WTC11 (cell line): ENCODE measurements around the gene ADAP1.

Experiments used
- CREM ChIP-seq: sonication (generic); formaldehyde crosslinking; IDR thresholded peaks from 2 replicates; pipeline ENCODE4 v1.8.1; 2022; ENCODE audit warnings: mild to moderate bottlenecking, missing genetic modification reagents, moderate library complexity
- ELF4 ChIP-seq: sonication (generic); formaldehyde crosslinking; IDR thresholded peaks from 2 replicates; pipeline ENCODE4 v1.8.1; 2022; ENCODE audit warnings: low read depth, mild to moderate bottlenecking, moderate library complexity, missing genetic modification reagents
- ESRRA ChIP-seq: sonication (generic); formaldehyde crosslinking; IDR thresholded peaks from 2 replicates; pipeline ENCODE4 v1.8.1; 2022; ENCODE audit warnings: mild to moderate bottlenecking, missing genetic modification reagents, borderline replicate concordance
- GRHL2 ChIP-seq: fragments of 250-450 bp; sonication (Bioruptor Pico); IDR thresholded peaks from 2 replicates; pipeline ENCODE4 v1.8.0; 2022; ENCODE audit warnings: mild to moderate bottlenecking, moderate library complexity; ENCODE audit not compliant: insufficient replicate concordance, severe bottlenecking
- JUN ChIP-seq: sonication (generic); formaldehyde crosslinking; IDR thresholded peaks from 2 replicates; pipeline ENCODE4 v1.8.0; 2023; ENCODE audit warnings: mild to moderate bottlenecking, missing genetic modification reagents
- MXD4 ChIP-seq: fragments of 250-450 bp; sonication (Bioruptor Pico); IDR thresholded peaks from 2 replicates; pipeline ENCODE4 v1.8.0; 2021; ENCODE audit warnings: mild to moderate bottlenecking, moderate library complexity, borderline replicate concordance
- NR2C2 ChIP-seq: sonication (generic); formaldehyde crosslinking; IDR thresholded peaks from 2 replicates; pipeline ENCODE4 v1.8.0; 2022; ENCODE audit warnings: mild to moderate bottlenecking, missing genetic modification reagents
- TP53 ChIP-seq: sonication (generic); formaldehyde crosslinking; IDR thresholded peaks from 2 replicates; pipeline ENCODE4 v1.8.1; 2023; ENCODE audit warnings: mild to moderate bottlenecking, missing genetic modification reagents
- ZNF232 ChIP-seq: sonication (generic); formaldehyde crosslinking; IDR thresholded peaks from 2 replicates; pipeline ENCODE4 v1.8.0; 2022; ENCODE audit warnings: mild to moderate bottlenecking, missing genetic modification reagents
- TF ChIP-seq, protein P1 (sequence below): fragments of 200-600 bp; IDR thresholded peaks from 2 replicates; pipeline ENCODE4 v1.8.0; 2022; ENCODE audit warnings: antibody characterized with exemption
- TF ChIP-seq, protein P2 (sequence below): sonication (generic); formaldehyde crosslinking; IDR thresholded peaks from 2 replicates; pipeline ENCODE4 v1.8.1; 2023; ENCODE audit warnings: mild to moderate bottlenecking, missing genetic modification reagents, moderate library complexity
- TF ChIP-seq, protein P3 (sequence below): sonication (generic); formaldehyde crosslinking; IDR thresholded peaks from 2 replicates; pipeline ENCODE4 v1.8.0; 2022; ENCODE audit warnings: mild to moderate bottlenecking, missing genetic modification reagents
- TF ChIP-seq, protein P4 (sequence below): sonication (generic); formaldehyde crosslinking; IDR thresholded peaks from 2 replicates; pipeline ENCODE4 v1.8.0; 2022; ENCODE audit warnings: mild to moderate bottlenecking, missing genetic modification reagents
- TF ChIP-seq, protein P5 (sequence below): sonication (generic); formaldehyde crosslinking; IDR thresholded peaks from 2 replicates; pipeline ENCODE4 v1.8.0; 2023; ENCODE audit warnings: missing genetic modification reagents, mild to moderate bottlenecking, borderline replicate concordance

DNA sequence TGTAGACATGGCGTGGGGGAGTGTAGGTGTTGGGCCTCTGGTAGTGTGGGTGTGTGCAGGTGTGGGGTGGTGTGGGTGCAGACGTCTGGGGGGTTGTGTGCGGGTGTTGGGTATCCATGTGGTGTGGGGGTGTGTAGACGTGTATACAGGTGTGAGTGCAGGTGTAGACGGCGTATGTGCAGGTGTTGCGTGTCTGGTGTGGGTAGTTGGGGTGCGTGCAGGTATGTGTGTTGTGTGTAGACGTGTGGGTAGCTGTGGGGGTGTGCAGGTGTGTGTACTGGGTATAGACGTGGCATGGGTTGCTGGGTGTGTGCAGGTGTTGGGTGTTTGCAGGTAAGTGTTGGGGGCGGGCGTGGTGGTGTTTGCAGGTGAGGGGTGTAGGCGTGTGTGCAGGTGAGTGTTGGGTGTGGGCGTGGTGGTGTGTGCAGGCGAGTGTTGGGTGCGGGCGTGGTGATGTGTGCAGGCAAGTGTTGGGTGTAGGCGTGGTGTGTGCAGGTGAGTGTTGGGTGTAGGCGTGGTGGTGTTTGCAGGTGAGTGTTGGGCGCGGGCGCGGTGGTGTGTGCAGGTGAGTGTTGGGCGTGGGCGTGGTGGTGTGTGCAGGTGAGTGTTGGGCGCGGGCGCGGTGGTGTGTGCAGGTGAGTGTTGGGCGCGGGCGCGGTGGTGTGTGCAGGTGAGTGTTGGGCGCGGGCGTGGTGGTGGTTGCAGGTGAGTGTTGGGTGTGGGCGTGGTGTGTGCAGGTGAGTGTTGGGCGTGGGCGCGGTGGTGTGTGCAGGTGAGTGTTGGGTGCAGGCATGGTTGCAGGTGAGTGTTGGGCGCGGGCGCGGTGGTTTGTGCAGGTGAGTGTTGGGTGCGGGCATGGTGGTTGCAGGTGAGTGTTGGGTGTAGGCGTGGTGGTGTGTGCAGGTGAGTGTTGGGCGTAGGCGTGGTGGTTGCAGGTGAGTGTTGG, 61.6 kb downstream of the ADAP1 start:
- TF ChIP-seq, protein P1, sequence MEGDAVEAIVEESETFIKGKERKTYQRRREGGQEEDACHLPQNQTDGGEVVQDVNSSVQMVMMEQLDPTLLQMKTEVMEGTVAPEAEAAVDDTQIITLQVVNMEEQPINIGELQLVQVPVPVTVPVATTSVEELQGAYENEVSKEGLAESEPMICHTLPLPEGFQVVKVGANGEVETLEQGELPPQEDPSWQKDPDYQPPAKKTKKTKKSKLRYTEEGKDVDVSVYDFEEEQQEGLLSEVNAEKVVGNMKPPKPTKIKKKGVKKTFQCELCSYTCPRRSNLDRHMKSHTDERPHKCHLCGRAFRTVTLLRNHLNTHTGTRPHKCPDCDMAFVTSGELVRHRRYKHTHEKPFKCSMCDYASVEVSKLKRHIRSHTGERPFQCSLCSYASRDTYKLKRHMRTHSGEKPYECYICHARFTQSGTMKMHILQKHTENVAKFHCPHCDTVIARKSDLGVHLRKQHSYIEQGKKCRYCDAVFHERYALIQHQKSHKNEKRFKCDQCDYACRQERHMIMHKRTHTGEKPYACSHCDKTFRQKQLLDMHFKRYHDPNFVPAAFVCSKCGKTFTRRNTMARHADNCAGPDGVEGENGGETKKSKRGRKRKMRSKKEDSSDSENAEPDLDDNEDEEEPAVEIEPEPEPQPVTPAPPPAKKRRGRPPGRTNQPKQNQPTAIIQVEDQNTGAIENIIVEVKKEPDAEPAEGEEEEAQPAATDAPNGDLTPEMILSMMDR = no peak
- TF ChIP-seq, protein P2, sequence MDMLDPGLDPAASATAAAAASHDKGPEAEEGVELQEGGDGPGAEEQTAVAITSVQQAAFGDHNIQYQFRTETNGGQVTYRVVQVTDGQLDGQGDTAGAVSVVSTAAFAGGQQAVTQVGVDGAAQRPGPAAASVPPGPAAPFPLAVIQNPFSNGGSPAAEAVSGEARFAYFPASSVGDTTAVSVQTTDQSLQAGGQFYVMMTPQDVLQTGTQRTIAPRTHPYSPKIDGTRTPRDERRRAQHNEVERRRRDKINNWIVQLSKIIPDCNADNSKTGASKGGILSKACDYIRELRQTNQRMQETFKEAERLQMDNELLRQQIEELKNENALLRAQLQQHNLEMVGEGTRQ (CRISPR knock-in tag) = no peak
- TF ChIP-seq, protein P3, sequence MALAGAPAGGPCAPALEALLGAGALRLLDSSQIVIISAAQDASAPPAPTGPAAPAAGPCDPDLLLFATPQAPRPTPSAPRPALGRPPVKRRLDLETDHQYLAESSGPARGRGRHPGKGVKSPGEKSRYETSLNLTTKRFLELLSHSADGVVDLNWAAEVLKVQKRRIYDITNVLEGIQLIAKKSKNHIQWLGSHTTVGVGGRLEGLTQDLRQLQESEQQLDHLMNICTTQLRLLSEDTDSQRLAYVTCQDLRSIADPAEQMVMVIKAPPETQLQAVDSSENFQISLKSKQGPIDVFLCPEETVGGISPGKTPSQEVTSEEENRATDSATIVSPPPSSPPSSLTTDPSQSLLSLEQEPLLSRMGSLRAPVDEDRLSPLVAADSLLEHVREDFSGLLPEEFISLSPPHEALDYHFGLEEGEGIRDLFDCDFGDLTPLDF (CRISPR knock-in tag) = no peak
- TF ChIP-seq ESRRA = no peak
- no peak for TF ChIP-seq TP53 (CRISPR knock-in tag)
- TF ChIP-seq GRHL2 = no peak
- TF ChIP-seq ZNF232 = no peak
- TF ChIP-seq CREM = no peak
- TF ChIP-seq, protein P4, sequence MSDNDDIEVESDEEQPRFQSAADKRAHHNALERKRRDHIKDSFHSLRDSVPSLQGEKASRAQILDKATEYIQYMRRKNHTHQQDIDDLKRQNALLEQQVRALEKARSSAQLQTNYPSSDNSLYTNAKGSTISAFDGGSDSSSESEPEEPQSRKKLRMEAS (CRISPR knock-in tag) = no peak
- TF ChIP-seq MXD4 (CRISPR knock-in tag) = no peak
- TF ChIP-seq NR2C2 = no peak
- TF ChIP-seq, protein P5, sequence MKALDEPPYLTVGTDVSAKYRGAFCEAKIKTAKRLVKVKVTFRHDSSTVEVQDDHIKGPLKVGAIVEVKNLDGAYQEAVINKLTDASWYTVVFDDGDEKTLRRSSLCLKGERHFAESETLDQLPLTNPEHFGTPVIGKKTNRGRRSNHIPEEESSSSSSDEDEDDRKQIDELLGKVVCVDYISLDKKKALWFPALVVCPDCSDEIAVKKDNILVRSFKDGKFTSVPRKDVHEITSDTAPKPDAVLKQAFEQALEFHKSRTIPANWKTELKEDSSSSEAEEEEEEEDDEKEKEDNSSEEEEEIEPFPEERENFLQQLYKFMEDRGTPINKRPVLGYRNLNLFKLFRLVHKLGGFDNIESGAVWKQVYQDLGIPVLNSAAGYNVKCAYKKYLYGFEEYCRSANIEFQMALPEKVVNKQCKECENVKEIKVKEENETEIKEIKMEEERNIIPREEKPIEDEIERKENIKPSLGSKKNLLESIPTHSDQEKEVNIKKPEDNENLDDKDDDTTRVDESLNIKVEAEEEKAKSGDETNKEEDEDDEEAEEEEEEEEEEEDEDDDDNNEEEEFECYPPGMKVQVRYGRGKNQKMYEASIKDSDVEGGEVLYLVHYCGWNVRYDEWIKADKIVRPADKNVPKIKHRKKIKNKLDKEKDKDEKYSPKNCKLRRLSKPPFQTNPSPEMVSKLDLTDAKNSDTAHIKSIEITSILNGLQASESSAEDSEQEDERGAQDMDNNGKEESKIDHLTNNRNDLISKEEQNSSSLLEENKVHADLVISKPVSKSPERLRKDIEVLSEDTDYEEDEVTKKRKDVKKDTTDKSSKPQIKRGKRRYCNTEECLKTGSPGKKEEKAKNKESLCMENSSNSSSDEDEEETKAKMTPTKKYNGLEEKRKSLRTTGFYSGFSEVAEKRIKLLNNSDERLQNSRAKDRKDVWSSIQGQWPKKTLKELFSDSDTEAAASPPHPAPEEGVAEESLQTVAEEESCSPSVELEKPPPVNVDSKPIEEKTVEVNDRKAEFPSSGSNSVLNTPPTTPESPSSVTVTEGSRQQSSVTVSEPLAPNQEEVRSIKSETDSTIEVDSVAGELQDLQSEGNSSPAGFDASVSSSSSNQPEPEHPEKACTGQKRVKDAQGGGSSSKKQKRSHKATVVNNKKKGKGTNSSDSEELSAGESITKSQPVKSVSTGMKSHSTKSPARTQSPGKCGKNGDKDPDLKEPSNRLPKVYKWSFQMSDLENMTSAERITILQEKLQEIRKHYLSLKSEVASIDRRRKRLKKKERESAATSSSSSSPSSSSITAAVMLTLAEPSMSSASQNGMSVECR (CRISPR knock-in tag) = no peak
- no peak for TF ChIP-seq ELF4 (CRISPR knock-in tag)
- no peak for TF ChIP-seq JUN
